ENCODE measurements around the gene TBC1D21. TPM values are rescaled to one million over a fixed set of nuclear protein-coding genes. Genes with fewer than 3 reads are reported as not detected.

The TBC1D21 gene
- total and polyA plus RNA-seq, 2 of the 8 experiments (the other 6 are each of a cell fraction or from before 2014, with no cell fraction given), result not detected

DNA sequence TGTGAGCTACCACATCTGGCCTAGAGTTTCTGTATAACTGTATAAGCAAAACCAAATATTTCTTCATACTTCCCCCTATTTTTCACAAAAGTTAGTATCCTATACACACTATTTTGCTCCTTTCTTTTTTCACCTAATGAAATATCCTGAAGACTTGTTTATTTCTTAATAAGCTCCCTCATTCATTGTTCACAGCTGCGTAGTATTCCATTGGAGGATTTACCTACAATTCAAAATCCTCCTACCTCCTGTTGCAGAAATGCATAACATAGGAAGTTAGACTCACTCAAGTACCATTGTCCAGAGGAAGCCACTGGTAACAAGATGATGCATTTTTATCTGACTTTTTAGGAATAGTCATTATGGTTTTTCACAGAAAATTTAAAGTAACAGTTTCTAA lies 29.6 kb upstream of the TBC1D21 start:
- Histone ChIP-seq H4K5ac (ENCODE audit: insufficient read length, low read depth, low read length) (no peak overlapping the region), H3K14ac (ENCODE audit: insufficient read length) (no peak overlapping the region), H3K23ac (ENCODE audit: insufficient read length) (no peak overlapping the region), H2AK5ac (ENCODE audit: low read depth, low read length) (no peak overlapping the region), H4K20me1 (replicated peaks in 1 of 2; ENCODE audit: control insufficient read depth in 1 of 2, insufficient read depth in 2 of 2, low read length in 2 of 2) (no peaks in the 10 kb centered on the region), H2BK120ac (replicated peaks; ENCODE audit: low read depth, low read length) (no peak overlapping the region), H2BK5ac (ENCODE audit: low read depth, low read length) (no peak overlapping the region), H3K23me2 (ENCODE audit: low read depth, low read length) (no peaks in the 10 kb centered on the region), H3K27me3 (replicated peaks in 1 of 4; ENCODE audit: control insufficient read depth in 3 of 4, extremely low read depth in 1 of 4, insufficient read depth in 3 of 4, low read length in 3 of 4) (peaks cover 0 to 2% (median under 1%) of the 10 kb centered on the region in 4 experiments; a peak in 1 of 7 replicates), H3K9ac (replicated peaks in 1 of 4; ENCODE audit: extremely low read depth in 1 of 4, low read depth in 3 of 4, low read length in 3 of 4) (no peak overlapping the region), H4K91ac (replicated peaks; ENCODE audit: insufficient read length, low read length) (no peak overlapping the region), H3K4me2 (ENCODE audit: insufficient read depth in 1 of 2, low read depth in 2 of 2, low read length in 2 of 2) (no peak overlapping the region), H4K8ac (ENCODE audit: extremely low read depth, insufficient read depth, low read length) (no peak overlapping the region), H3K4me3 (ENCODE audit: extremely low read depth in 1 of 4, insufficient read depth in 2 of 4, low read depth in 3 of 4, low read length in 4 of 4) (no peak overlapping the region), H3K18ac (ENCODE audit: extremely low read depth, low read length) (no peak overlapping the region), H3K4ac (replicated peaks; ENCODE audit: insufficient read length, low read depth, low read length) (no peak overlapping the region), H2BK12ac (ENCODE audit: low read depth, low read length) (no peak overlapping the region), H3K9me3 (ENCODE audit: insufficient read depth in 2 of 2, low read depth in 1 of 2, low read length in 1 of 2) (no peaks in the 10 kb centered on the region), H2AFZ (ENCODE audit: low read length) (no peak overlapping the region), H2BK15ac (ENCODE audit: low read length) (no peak overlapping the region), H2BK20ac (ENCODE audit: low read length) (no peak overlapping the region), H3K79me2 (ENCODE audit: control insufficient read depth in 1 of 2, insufficient read depth in 2 of 2, low read length in 2 of 2) (no peaks in the 10 kb centered on the region), H3K79me1 (ENCODE audit: low read depth, low read length) (no peaks in the 10 kb centered on the region), H3K4me1 (replicated peaks in 1 of 4; ENCODE audit: control insufficient read depth in 3 of 4, insufficient read depth in 4 of 4, low read length in 3 of 4) (peaks cover 0 to 11% (median 5%) of the 10 kb centered on the region in 4 experiments; a peak in 5 of 7 replicates), H3K56ac (replicated peaks; ENCODE audit: insufficient read length, low read depth, low read length) (no peak overlapping the region), H3K27ac (ENCODE audit: low read depth, low read length) (no peak overlapping the region), H3K36me3 (ENCODE audit: control insufficient read depth in 2 of 4, insufficient read depth in 4 of 4, low read length in 3 of 4) (no peaks in the 10 kb centered on the region)
- ChIA-PET POLR2A (ENCODE audit: partially characterized antibody) (no interaction called here), CTCF (ENCODE audit: partially characterized antibody) (interaction anchor here (7.3 kb wide), 1 partner anchor 23 kb away, joined by 32 read pairs; no protein-coding TSS in a partner anchor)
- FAIRE-seq, result no peak
- WGBS, 2 experiments (ENCODE audit: extremely low coverage in 1 of 2, insufficient coverage in 1 of 2, insufficient read length in 1 of 2, insufficient replicate concordance in 2 of 2, low coverage in 1 of 2, low lambda C conversion rate in 2 of 2, missing lambda C conversion rate in 1 of 2), result 85% methylated on average over 1 of the region's 1 CpG; no CpG with 5 or more reads in 1 of the 2 experiments
- TF ChIP-seq RBBP5 (IDR thresholded peaks at IDR 0.05; ENCODE audit: borderline replicate concordance, low read depth, low read length), result no peak
- TF ChIP-seq FOSL1 (IDR thresholded peaks at IDR 0.05; ENCODE audit: insufficient read depth, low read depth, low read length), result no peak
- TF ChIP-seq, protein P1, sequence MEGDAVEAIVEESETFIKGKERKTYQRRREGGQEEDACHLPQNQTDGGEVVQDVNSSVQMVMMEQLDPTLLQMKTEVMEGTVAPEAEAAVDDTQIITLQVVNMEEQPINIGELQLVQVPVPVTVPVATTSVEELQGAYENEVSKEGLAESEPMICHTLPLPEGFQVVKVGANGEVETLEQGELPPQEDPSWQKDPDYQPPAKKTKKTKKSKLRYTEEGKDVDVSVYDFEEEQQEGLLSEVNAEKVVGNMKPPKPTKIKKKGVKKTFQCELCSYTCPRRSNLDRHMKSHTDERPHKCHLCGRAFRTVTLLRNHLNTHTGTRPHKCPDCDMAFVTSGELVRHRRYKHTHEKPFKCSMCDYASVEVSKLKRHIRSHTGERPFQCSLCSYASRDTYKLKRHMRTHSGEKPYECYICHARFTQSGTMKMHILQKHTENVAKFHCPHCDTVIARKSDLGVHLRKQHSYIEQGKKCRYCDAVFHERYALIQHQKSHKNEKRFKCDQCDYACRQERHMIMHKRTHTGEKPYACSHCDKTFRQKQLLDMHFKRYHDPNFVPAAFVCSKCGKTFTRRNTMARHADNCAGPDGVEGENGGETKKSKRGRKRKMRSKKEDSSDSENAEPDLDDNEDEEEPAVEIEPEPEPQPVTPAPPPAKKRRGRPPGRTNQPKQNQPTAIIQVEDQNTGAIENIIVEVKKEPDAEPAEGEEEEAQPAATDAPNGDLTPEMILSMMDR (IDR thresholded peaks at IDR 0.05; ENCODE audit: control extremely low read depth in 1 of 3, insufficient read depth in 1 of 3, low read depth in 1 of 3, low read length in 3 of 3), result no peak
- TF ChIP-seq TEAD4 (IDR thresholded peaks at IDR 0.05; ENCODE audit: low read depth, low read length), result no peak
- no peak for TF ChIP-seq JUN (IDR thresholded peaks at IDR 0.05; ENCODE audit: low read depth, low read length)
- no peak for TF ChIP-seq HDAC6 (IDR thresholded peaks at IDR 0.05; ENCODE audit: low read depth, low read length)
- TF ChIP-seq KDM1A (IDR thresholded peaks at IDR 0.05; ENCODE audit: borderline replicate concordance, low read length), result peak; percentile 76
- no peak for TF ChIP-seq SIN3A (conservative IDR thresholded peaks at IDR 0.05 in 1 of 2, IDR thresholded peaks at IDR 0.05 in 1 of 2; ENCODE audit: low read depth in 1 of 2, low read length in 2 of 2)
- DNase-seq (ENCODE audit: low read depth in 1 of 2, low spot score in 2 of 2), result no peak

Measured in H1 (cell line).